ENCODE results near the gene MARCHF10.

MARCHF10 gene

GRCh38 chr17:62802561-62803205 is 5.4 kb downstream of the MARCHF10 start:
- TF ChIP-seq, protein P1, sequence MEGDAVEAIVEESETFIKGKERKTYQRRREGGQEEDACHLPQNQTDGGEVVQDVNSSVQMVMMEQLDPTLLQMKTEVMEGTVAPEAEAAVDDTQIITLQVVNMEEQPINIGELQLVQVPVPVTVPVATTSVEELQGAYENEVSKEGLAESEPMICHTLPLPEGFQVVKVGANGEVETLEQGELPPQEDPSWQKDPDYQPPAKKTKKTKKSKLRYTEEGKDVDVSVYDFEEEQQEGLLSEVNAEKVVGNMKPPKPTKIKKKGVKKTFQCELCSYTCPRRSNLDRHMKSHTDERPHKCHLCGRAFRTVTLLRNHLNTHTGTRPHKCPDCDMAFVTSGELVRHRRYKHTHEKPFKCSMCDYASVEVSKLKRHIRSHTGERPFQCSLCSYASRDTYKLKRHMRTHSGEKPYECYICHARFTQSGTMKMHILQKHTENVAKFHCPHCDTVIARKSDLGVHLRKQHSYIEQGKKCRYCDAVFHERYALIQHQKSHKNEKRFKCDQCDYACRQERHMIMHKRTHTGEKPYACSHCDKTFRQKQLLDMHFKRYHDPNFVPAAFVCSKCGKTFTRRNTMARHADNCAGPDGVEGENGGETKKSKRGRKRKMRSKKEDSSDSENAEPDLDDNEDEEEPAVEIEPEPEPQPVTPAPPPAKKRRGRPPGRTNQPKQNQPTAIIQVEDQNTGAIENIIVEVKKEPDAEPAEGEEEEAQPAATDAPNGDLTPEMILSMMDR (conservative IDR thresholded peaks at IDR 0.05), result no peak
- no peak for TF ChIP-seq ZFX (IDR thresholded peaks at IDR 0.05)
- no peak overlapping the region for H3K27ac ChIP-seq

DNA sequence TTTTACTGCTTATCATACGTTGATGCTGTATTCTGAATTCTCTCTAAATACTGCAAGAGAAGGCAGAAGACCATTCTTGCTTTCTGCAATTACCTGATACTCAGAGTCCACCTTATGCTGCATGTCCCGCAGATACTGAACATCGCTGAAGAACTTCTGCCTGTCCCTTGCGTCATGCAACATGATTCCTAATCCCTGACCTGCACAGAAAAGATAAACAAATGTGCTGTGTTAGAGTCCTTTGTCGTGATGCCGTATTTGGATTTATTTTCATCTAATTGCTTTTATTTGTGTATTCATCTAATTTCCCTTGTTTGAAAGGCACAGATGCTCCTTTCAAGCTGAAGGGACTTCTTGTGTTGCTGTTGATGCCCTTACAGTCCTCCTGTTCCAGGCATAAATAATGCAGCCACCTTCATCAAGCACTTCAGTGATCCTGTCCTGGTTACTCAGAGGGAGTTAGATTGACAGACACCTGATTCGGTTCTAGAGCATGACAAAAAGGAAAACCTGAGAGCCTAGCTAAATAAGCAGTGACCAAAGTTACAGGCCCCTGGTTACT is 6.5 kb downstream of the MARCHF10 start:
- H3K27ac ChIP-seq, result no peak overlapping the region
- TF ChIP-seq ZFX (IDR thresholded peaks at IDR 0.05), result no peak
- TF ChIP-seq, protein P1 (conservative IDR thresholded peaks at IDR 0.05), result no peak

DNA sequence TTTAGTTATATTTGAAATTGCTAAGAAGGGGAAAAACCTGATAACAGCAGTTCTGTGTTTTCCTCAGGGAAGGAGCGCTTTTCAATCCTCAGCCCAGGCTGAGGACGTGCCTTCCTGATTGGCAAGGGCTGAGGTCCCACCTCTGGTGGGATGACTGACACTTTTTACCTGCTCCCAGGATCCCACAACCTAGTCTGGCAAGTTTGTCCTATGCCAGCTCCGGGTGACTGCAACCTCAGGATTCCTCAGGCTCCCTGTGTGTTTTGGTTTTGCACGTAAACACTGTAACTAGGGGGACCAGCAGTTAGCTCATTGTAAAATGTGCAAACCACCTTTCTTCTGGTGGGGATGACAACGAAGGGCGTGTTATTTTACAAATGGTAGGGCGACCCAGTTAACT is 7.5 kb downstream of the MARCHF10 start:
- TF ChIP-seq, protein P1 (conservative IDR thresholded peaks at IDR 0.05), result no peak
- no peak for TF ChIP-seq ZFX (IDR thresholded peaks at IDR 0.05)
- peak overlapping the region; percentile 43 for H3K27ac ChIP-seq

DNA sequence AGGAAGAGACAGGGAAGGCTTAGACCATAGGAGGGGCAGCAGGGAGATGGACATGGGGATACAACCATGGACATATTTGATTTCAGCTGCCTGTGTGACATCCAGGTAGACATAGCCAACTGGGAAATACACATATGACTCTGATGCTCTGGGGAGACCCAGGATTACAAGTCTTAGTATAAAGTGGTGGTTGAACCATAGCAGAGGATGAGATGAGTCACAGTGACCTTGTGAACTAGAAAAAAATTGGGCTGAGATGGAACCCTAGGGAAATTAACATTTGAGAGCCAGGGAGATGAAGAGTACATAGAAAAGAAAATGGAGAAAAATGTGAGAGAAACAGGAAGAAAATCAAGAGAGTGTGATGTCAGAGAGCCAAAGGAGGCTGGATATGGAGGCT is 10.2 kb downstream of the MARCHF10 start:
- H3K27ac ChIP-seq, result no peak overlapping the region
- TF ChIP-seq, protein P1 (conservative IDR thresholded peaks at IDR 0.05), result no peak
- no peak for TF ChIP-seq ZFX (IDR thresholded peaks at IDR 0.05)

GRCh38 chr17:62796291-62796690 is 11.8 kb downstream of the MARCHF10 start:
- no peak overlapping the region for H3K27ac ChIP-seq
- TF ChIP-seq, protein P1 (conservative IDR thresholded peaks at IDR 0.05), result no peak

DNA sequence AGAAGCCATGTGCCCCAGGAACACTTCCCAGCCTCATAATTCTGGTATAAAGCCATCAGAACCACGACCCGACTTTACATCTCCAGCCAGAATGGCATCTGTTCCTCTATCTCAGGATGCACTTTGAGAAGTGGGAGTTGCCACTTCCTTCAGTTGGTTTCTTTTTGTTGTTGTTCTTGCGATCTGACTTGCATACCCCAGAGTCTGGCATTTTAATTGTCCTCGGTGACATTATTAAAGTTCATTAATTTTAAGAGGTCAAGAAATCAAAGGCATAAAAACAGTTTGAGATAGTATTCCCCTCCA is 13.5 kb downstream of the MARCHF10 start:
- TF ChIP-seq, protein P1 (conservative IDR thresholded peaks at IDR 0.05), result no peak
- no peak for TF ChIP-seq ZFX (IDR thresholded peaks at IDR 0.05)
- H3K27ac ChIP-seq, result no peak overlapping the region

GRCh38 chr17:62793919-62794665 is 14.0 kb downstream of the MARCHF10 start:
- no peak for TF ChIP-seq ZFX (IDR thresholded peaks at IDR 0.05)
- TF ChIP-seq, protein P1 (conservative IDR thresholded peaks at IDR 0.05), result no peak
- H3K27ac ChIP-seq, result no peak overlapping the region
